ENCODE measurements around the gene CRYGB. TPM values are rescaled to one million over a fixed set of nuclear protein-coding genes. Genes with fewer than 3 reads are reported as not detected.

Gene CRYGB
- polyA plus RNA-seq, 1 donor from 2014 or later = not detected

DNA sequence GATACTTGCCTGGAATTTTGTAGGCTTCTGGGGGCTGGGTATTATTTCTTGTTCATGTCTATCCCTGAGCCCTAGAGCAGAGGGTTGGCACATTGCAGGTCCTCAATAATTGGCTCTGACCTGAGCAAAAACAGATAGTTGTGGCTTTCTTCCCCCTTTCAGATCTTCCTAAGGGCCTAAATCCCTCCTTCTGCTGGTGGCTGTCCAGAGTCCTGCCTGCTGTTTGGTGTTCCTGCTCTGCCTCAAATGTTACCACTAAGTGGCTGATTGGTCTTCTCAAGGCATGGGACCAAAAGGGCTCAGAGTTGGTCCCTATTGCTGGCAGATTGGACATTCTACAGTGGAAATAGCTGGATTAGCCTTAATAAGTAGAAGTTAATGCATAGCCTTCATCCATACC, 1.1 kb upstream of the CRYGB start:
- TF ChIP-seq, protein P1, sequence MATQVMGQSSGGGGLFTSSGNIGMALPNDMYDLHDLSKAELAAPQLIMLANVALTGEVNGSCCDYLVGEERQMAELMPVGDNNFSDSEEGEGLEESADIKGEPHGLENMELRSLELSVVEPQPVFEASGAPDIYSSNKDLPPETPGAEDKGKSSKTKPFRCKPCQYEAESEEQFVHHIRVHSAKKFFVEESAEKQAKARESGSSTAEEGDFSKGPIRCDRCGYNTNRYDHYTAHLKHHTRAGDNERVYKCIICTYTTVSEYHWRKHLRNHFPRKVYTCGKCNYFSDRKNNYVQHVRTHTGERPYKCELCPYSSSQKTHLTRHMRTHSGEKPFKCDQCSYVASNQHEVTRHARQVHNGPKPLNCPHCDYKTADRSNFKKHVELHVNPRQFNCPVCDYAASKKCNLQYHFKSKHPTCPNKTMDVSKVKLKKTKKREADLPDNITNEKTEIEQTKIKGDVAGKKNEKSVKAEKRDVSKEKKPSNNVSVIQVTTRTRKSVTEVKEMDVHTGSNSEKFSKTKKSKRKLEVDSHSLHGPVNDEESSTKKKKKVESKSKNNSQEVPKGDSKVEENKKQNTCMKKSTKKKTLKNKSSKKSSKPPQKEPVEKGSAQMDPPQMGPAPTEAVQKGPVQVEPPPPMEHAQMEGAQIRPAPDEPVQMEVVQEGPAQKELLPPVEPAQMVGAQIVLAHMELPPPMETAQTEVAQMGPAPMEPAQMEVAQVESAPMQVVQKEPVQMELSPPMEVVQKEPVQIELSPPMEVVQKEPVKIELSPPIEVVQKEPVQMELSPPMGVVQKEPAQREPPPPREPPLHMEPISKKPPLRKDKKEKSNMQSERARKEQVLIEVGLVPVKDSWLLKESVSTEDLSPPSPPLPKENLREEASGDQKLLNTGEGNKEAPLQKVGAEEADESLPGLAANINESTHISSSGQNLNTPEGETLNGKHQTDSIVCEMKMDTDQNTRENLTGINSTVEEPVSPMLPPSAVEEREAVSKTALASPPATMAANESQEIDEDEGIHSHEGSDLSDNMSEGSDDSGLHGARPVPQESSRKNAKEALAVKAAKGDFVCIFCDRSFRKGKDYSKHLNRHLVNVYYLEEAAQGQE (IDR thresholded peaks at IDR 0.05; ENCODE audit: borderline replicate concordance) = no peak
- no peak for TF ChIP-seq TAF1 (IDR thresholded peaks at IDR 0.05; ENCODE audit: low read depth)
- no peak for TF ChIP-seq MXI1 (conservative IDR thresholded peaks at IDR 0.05; ENCODE audit: poor library complexity, severe bottlenecking)
- TF ChIP-seq, protein P2, sequence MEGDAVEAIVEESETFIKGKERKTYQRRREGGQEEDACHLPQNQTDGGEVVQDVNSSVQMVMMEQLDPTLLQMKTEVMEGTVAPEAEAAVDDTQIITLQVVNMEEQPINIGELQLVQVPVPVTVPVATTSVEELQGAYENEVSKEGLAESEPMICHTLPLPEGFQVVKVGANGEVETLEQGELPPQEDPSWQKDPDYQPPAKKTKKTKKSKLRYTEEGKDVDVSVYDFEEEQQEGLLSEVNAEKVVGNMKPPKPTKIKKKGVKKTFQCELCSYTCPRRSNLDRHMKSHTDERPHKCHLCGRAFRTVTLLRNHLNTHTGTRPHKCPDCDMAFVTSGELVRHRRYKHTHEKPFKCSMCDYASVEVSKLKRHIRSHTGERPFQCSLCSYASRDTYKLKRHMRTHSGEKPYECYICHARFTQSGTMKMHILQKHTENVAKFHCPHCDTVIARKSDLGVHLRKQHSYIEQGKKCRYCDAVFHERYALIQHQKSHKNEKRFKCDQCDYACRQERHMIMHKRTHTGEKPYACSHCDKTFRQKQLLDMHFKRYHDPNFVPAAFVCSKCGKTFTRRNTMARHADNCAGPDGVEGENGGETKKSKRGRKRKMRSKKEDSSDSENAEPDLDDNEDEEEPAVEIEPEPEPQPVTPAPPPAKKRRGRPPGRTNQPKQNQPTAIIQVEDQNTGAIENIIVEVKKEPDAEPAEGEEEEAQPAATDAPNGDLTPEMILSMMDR (IDR thresholded peaks at IDR 0.05; ENCODE audit: poor library complexity, severe bottlenecking) = no peak
- TF ChIP-seq SMC3 (conservative IDR thresholded peaks at IDR 0.05; ENCODE audit: poor library complexity) = no peak
- no peak for TF ChIP-seq RAD21 (conservative IDR thresholded peaks at IDR 0.05)
- no peak for TF ChIP-seq EZH2 (IDR thresholded peaks at IDR 0.05; ENCODE audit: borderline replicate concordance, insufficient read depth, low read length, poor library complexity, severe bottlenecking)
- no peak for TF ChIP-seq POLR2AphosphoS5 (IDR thresholded peaks at IDR 0.05)
- no peak for TF ChIP-seq EP300 (conservative IDR thresholded peaks at IDR 0.05; ENCODE audit: poor library complexity, severe bottlenecking)
- Histone ChIP-seq H3K9me3 (ENCODE audit: low read length) (no peaks in the 10 kb centered on the region), H3K27me3 (ENCODE audit: insufficient read depth, low read depth, low read length) (no peaks in the 10 kb centered on the region), H3K36me3 (ENCODE audit: insufficient read depth, low read length) (no peaks in the 10 kb centered on the region), H4K20me1 (ENCODE audit: insufficient read depth) (no peaks in the 10 kb centered on the region), H2AFZ (ENCODE audit: low read depth, low read length) (no peak overlapping the region), H3K9ac (ENCODE audit: low read length) (no peak overlapping the region), H3K4me3 (ENCODE audit: low read length) (no peak overlapping the region), H3K27ac (ENCODE audit: low read length) (no peak overlapping the region), H3F3A (ENCODE audit: insufficient read depth, low read length, poor library complexity, severe bottlenecking) (no peaks in the 10 kb centered on the region), H3K4me2 (ENCODE audit: low read length) (no peak overlapping the region), H3K9me2 (ENCODE audit: insufficient read depth, low read length) (no peaks in the 10 kb centered on the region), H3K79me2 (replicated peaks; ENCODE audit: insufficient read depth, low read length) (no peaks in the 10 kb centered on the region)

DNA sequence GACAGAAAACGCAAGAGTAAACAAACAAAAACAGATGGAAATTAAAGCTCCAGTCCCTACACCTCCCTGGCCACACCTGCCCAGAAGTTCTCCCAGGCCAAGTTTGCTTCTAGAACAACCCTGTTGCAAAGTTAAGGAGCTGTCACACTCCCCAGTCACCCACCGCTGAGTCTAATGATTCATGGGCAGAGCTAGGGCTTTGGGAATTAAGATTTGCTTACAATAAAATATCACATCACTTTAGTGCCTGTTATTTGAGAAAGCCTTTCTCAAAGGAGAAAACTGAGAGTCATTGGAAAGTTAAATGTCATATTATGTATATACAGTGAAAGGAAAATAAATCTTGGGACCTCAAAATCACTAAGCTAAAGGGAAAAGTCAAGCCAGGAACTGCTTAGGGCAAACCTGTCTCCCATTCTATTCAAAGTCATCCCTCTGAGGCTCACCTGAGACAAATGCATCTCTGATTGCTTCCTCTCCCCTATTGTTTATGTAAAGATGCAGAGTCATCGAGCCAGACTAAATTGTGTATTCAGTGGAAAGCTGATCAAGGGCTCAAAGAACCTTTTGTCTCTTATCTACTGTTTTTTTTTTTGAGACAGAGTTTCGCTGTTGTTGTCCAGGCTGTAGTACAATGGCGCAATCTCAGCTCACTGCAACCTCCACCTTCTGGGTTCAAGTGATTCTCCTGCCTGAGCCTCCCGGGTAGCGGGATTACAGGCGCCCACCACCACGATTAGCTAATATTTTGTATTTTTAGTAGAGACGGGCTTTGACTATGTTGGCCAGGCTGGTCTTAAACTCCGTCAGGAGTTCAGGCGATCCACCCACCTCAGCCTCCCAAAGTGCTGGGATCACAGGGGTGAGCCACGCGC, 2.8 kb downstream of the CRYGB start:
- Histone ChIP-seq H3K27me3 (ENCODE audit: insufficient read depth, low read depth, low read length) (no peaks in the 10 kb centered on the region), H3K36me3 (ENCODE audit: insufficient read depth, low read length) (no peaks in the 10 kb centered on the region), H3K79me2 (replicated peaks; ENCODE audit: insufficient read depth, low read length) (no peaks in the 10 kb centered on the region), H3K9me3 (ENCODE audit: low read length) (no peaks in the 10 kb centered on the region), H2AFZ (ENCODE audit: low read depth, low read length) (no peak overlapping the region), H3K9me2 (ENCODE audit: insufficient read depth, low read length) (no peaks in the 10 kb centered on the region), H3F3A (ENCODE audit: insufficient read depth, low read length, poor library complexity, severe bottlenecking) (no peaks in the 10 kb centered on the region), H3K4me2 (ENCODE audit: low read length) (no peak overlapping the region), H3K27ac (ENCODE audit: low read length) (no peak overlapping the region), H4K20me1 (ENCODE audit: insufficient read depth) (no peaks in the 10 kb centered on the region), H3K4me3 (ENCODE audit: low read length) (no peak overlapping the region), H3K9ac (ENCODE audit: low read length) (no peak overlapping the region)
- TF ChIP-seq EZH2 (IDR thresholded peaks at IDR 0.05; ENCODE audit: borderline replicate concordance, insufficient read depth, low read length, poor library complexity, severe bottlenecking) = no peak
- TF ChIP-seq, protein P2 (IDR thresholded peaks at IDR 0.05; ENCODE audit: poor library complexity, severe bottlenecking) = no peak

Data from neural cell (in vitro differentiated cells).